ENCODE results near the gene PIK3CG.

PIK3CG gene

DNA sequence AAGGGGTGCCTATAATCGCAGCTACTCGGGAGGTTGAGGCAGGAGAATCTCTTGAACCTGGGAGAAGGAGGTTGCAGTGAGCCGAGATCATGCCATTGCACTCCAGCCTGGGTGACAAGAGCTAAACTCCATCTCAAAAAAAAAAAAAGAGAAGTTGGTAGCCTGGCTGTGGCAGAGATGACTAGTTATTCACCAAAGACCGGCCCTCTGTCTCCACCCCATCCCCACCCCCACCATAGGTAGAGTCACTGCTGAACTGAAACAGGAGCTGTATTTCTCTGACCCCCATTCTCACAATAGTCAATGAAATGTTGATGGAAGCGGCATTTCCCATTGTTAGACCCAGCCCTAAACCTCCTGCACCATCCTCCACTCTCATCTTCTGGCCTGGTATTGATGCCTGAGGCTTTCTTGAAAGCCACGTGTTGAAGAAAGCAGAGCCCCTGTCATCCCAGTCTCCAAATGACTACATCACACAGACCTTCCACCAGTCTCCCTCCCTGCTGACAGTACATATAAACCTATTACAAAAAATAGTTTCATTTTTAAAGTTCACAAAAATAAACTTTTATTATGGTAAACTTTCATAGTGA, 9.4 kb upstream of the PIK3CG start:
- TF ChIP-seq, protein P1, sequence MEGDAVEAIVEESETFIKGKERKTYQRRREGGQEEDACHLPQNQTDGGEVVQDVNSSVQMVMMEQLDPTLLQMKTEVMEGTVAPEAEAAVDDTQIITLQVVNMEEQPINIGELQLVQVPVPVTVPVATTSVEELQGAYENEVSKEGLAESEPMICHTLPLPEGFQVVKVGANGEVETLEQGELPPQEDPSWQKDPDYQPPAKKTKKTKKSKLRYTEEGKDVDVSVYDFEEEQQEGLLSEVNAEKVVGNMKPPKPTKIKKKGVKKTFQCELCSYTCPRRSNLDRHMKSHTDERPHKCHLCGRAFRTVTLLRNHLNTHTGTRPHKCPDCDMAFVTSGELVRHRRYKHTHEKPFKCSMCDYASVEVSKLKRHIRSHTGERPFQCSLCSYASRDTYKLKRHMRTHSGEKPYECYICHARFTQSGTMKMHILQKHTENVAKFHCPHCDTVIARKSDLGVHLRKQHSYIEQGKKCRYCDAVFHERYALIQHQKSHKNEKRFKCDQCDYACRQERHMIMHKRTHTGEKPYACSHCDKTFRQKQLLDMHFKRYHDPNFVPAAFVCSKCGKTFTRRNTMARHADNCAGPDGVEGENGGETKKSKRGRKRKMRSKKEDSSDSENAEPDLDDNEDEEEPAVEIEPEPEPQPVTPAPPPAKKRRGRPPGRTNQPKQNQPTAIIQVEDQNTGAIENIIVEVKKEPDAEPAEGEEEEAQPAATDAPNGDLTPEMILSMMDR (IDR thresholded peaks at IDR 0.05; ENCODE audit: borderline replicate concordance, control extremely low read depth, extremely low read depth, insufficient read depth, missing control alignments): no peak
- DNase-seq (ENCODE audit: low spot score): no peak
- in situ Hi-C loops (cut with MboI; ENCODE audit: low sequenced_read_pairs, unreplicated experiment): no loop called here

DNA sequence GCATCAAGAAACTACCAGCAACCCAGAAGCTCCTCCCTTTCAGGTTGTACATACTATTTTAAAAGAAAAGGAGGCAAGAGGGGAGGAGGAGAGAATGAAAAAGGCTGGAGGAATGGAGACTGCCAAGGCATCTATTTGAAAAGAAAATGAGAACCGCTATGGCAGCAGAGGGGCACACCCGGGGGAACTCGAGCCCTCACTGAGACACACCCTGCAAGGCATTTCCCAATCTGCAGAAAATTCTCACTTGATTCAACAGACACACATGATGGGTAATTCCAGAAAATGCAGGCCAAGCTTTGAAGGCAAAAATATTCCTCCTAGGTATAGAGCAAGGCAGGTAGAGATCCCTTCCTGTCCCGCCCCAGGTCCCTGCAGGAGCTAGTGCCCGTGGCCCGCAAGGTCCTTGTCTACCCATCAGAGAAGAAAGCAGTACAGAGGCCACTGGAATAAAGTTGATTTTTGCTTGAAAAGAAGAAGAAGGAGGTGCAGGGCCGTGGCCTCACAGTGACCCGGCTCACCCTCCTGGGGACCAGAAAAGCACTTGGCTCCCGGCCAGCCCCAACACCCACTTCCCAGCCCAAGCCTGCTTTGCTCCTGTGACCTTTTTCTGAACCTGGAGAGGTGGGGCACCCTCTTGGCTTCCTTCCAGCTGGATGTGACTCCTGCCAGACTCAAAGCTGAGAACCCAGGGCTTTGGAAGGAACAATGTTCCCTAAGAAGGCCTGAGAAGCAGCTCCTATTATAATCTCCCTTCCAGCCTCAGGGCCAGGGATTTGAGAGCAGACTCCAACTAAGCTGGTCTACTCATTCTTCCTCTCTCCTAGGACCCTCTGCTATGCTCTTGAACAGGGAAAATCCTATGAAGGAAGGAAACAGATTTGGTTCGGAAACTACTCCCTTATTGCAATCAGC, 6.2 kb upstream of the PIK3CG start:
- TF ChIP-seq, protein P1 (IDR thresholded peaks at IDR 0.05; ENCODE audit: borderline replicate concordance, control extremely low read depth, extremely low read depth, insufficient read depth, missing control alignments): no peak
- in situ Hi-C loops (cut with MboI; ENCODE audit: low sequenced_read_pairs, unreplicated experiment): no loop called here
- no peak for DNase-seq (ENCODE audit: low spot score)

DNA sequence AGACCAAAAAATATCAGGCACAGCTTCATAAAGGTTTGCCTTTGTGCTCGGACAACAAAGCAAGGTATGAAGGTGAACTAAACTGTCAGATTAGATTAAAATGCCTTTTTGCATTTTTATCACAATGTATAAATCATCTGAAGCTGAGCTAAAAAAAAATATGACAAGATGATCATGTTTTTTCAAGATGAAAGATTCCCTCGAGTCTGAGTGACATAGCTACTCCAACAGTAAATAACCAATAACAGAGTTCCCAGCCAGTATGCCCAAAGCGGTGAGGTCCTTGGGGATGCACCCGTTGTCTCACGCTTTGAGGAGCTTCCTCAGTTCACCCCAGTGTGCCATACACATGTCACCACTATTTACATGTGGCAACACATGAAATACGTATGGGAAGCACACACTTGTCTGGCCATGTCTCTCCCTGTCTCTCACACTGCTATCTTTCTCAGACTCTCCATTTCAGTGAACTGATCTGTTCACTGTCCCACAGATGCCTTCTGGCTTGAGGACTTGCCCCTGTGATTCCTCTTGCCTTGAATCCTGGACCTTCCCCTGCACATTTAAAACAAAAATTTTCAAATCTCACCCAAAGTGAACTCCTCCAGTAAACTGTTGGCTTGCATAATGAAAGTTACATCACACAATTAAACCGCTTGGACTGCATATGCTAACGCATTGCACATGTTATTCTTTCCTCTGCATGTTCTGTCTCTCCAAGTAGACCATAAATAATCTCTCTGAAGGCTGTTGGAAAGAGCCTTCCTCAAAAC, 2.6 kb upstream of the PIK3CG start:
- DNase-seq (ENCODE audit: low spot score): no peak
- in situ Hi-C loops (cut with MboI; ENCODE audit: low sequenced_read_pairs, unreplicated experiment): no loop called here
- TF ChIP-seq, protein P1 (IDR thresholded peaks at IDR 0.05; ENCODE audit: borderline replicate concordance, control extremely low read depth, extremely low read depth, insufficient read depth, missing control alignments): no peak

DNA sequence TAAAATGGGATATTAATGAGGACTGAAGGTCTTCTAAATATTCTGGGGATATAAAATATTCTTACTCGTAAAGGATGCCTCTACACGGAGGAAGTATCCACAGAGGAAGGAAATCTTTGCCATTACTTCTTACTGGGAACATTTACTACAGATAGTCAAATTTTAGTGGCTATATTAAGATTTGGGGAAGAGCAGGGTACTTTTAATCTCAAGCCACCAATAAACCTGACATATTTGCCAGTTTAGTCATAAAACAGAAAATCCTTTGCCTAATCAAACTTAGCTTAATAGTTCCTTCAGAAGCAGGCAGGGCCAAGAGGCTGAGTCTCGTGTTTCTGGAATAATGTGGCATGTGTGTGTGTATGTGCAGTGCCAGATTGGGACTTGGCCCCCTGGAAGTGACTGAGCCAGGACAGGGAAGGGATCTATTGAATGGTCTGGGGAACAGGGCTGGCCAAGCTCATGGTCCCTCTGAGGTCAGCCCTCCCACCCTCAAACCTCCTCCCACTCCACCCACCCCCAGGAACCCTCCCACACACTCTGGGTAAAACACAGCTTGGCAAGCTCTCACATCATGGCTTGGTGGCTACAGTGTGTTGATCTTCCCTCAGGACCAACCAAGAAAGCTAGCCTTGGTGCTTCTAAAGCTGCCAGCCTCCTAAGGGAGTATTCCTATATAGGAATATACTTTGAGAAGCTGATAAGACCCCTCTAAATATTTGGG, 1.6 kb upstream of the PIK3CG start:
- TF ChIP-seq, protein P1 (IDR thresholded peaks at IDR 0.05; ENCODE audit: borderline replicate concordance, control extremely low read depth, extremely low read depth, insufficient read depth, missing control alignments): no peak
- in situ Hi-C loops (cut with MboI; ENCODE audit: low sequenced_read_pairs, unreplicated experiment): no loop called here
- no peak for DNase-seq (ENCODE audit: low spot score)

DNA sequence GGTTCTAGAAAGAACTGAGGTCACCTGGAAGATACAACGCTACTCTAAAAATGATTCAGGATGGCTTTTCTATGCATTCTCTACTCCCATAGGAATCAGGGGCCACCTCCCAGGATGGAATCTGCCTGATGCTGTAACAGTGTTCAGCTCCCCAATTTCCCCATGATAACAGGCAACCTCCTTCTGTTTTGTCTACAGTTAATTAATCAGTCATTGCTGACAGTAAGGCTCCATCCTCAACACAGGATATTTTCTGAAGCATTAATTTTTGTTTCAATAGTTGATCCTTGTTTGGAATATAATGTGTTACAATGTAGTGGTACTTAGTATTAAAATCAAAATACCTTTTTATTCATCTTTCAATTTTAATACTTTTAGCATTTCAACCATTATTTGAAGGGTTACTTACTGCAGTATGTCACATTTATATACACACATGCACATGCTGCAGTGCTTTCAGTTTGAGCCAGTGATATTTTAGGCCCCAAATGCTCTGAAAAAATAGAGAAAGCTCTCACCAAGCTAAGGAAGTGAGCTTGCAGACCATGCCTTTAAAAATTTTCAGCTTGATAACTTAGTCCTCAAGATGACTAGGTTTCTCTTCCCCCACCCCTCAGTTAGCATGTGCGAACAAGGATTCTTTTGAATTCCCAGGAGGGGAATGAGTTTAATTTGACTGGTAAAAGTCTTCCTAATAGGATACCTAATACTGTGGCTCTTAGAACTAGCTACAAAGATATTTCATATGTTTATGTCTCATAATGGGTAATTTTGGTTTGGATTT, 592 bp upstream of the PIK3CG start:
- TF ChIP-seq, protein P1 (IDR thresholded peaks at IDR 0.05; ENCODE audit: borderline replicate concordance, control extremely low read depth, extremely low read depth, insufficient read depth, missing control alignments): no peak
- DNase-seq (ENCODE audit: low spot score): peak; percentile 52
- in situ Hi-C loops (cut with MboI; ENCODE audit: low sequenced_read_pairs, unreplicated experiment): no loop called here

Measured in GM13976 (cell line).